IgD-negative memory B cell (primary cell): ENCODE measurements around the gene RRM1. TPM values are rescaled to one million over a fixed set of nuclear protein-coding genes. Genes with fewer than 3 reads are reported as not detected.
"Not testable (repeated sequence)": the region's sequence is repeated elsewhere in the genome, so short reads cannot be mapped to it uniquely, and the experiment has no call there.

Source experiments
- H3K27ac Mint-ChIP-seq, 3 donors: one replicate each; pipeline ENCODE4 v1.8.0; 2020 to 2022; ENCODE audit warnings: mild to moderate bottlenecking in 3 of 3, mixed read lengths in 3 of 3, moderate library complexity in 1 of 3
- H3K27me3 Mint-ChIP-seq: one replicate; pipeline ENCODE4 v1.8.0; 2021; ENCODE audit warnings: mixed read lengths
- H3K36me3 Mint-ChIP-seq: one replicate; pipeline ENCODE4 v1.8.0; 2020; ENCODE audit warnings: mild to moderate bottlenecking, mixed read lengths
- H3K4me1 Mint-ChIP-seq, 3 donors: one replicate each; pipeline ENCODE4 v1.8.0; 2020 to 2022; ENCODE audit warnings: mixed read lengths in 3 of 3, mild to moderate bottlenecking in 1 of 3
- H3K4me3 Mint-ChIP-seq, 4 donors: one replicate each; pipeline ENCODE4 v1.8.0; 2020 to 2022; ENCODE audit warnings: mild to moderate bottlenecking in 4 of 4, mixed read lengths in 4 of 4, moderate library complexity in 3 of 4
- H3K9me3 Mint-ChIP-seq, 3 donors: one replicate each; pipeline ENCODE4 v1.8.0; 2020 to 2021; ENCODE audit warnings: mixed read lengths in 3 of 3, mild to moderate bottlenecking in 1 of 3
- polyA plus RNA-seq: library from polyadenylated mRNA; unstranded; fragments of 300-500 nt; fragmentation: Illumina TruSeq; gene quantifications from one replicate; pipeline ENCODE4 v1.2.3, GENCODE V29; 2021

Gene RRM1
- polyA plus RNA-seq, 1 donor from 2014 or later = 16.6 TPM

- Mint-ChIP-seq H3K4me1 (peaks cover 29 to 39% (median 36%) of the 10 kb centered on the region in 3 donors), H3K4me3 (peak overlapping the region in 2 of 4 donors; percentile 33 to 57), H3K36me3 (peaks cover under 1% of the 10 kb centered on the region), H3K27ac (peak overlapping the region in 2 of 3 donors; percentile 76 to 89), H3K27me3 (peaks cover 1% of the 10 kb centered on the region), H3K9me3 (no peaks in the 10 kb centered on the region)
Measured at GRCh38 chr11:4092026-4092425, 2.6 kb upstream of the RRM1 start.

GRCh38 chr11:4093519-4094347 lies 866 bp upstream of the RRM1 start:
- no peaks in the 10 kb centered on the region for H3K9me3 Mint-ChIP-seq
- peaks cover 1% of the 10 kb centered on the region for H3K27me3 Mint-ChIP-seq
- peaks cover 33 to 38% (median 35%) of the 10 kb centered on the region in 3 donors for H3K4me1 Mint-ChIP-seq
- peak overlapping the region; percentile 95 to 100 (median 98) for H3K4me3 Mint-ChIP-seq
- peak overlapping the region; percentile 95 to 100 (median 98) for H3K27ac Mint-ChIP-seq
- no peaks in the 10 kb centered on the region for H3K36me3 Mint-ChIP-seq

- Mint-ChIP-seq H3K4me3 (peak overlapping the region; percentile 95 to 100 (median 98)), H3K9me3 (no peaks in the 10 kb centered on the region), H3K27ac (peak overlapping the region; percentile 95 to 100 (median 98)), H3K4me1 (peaks cover 31 to 36% (median 33%) of the 10 kb centered on the region in 3 donors), H3K36me3 (no peaks in the 10 kb centered on the region), H3K27me3 (peaks cover 1% of the 10 kb centered on the region)
Measured at GRCh38 chr11:4095509-4096230, 1.1 kb downstream of the RRM1 start.

- no peak overlapping the region for H3K27ac Mint-ChIP-seq
- H3K9me3 Mint-ChIP-seq = no peaks in the 10 kb centered on the region
- H3K27me3 Mint-ChIP-seq = peaks cover 1% of the 10 kb centered on the region
- H3K4me3 Mint-ChIP-seq = no peak overlapping the region
- H3K36me3 Mint-ChIP-seq = peaks cover 6% of the 10 kb centered on the region
- peaks cover 29 to 36% (median 32%) of the 10 kb centered on the region in 3 donors for H3K4me1 Mint-ChIP-seq
Measured at GRCh38 chr11:4098026-4098621, 3.5 kb downstream of the RRM1 start.

GRCh38 chr11:4102711-4103110 lies 8.1 kb downstream of the RRM1 start:
- Mint-ChIP-seq H3K36me3 (peaks cover 8% of the 10 kb centered on the region), H3K27me3 (no peaks in the 10 kb centered on the region), H3K4me1 (peaks cover 11 to 14% (median 12%) of the 10 kb centered on the region in 3 donors), H3K4me3 (no peak overlapping the region), H3K9me3 (no peaks in the 10 kb centered on the region), H3K27ac (no peak overlapping the region)

GRCh38 chr11:4103269-4103668 lies 8.7 kb downstream of the RRM1 start:
- Mint-ChIP-seq H3K4me1 (peaks cover 11 to 14% (median 12%) of the 10 kb centered on the region in 3 donors), H3K27me3 (no peaks in the 10 kb centered on the region), H3K27ac (no peak overlapping the region), H3K9me3 (no peaks in the 10 kb centered on the region), H3K4me3 (no peak overlapping the region), H3K36me3 (peaks cover 8% of the 10 kb centered on the region)

- H3K27ac Mint-ChIP-seq = no peak overlapping the region
- no peak overlapping the region for H3K4me3 Mint-ChIP-seq
- peaks cover 0 to 3% (median 1%) of the 10 kb centered on the region in 3 donors for H3K4me1 Mint-ChIP-seq
- H3K9me3 Mint-ChIP-seq = no peaks in the 10 kb centered on the region
- H3K36me3 Mint-ChIP-seq = peaks cover 8% of the 10 kb centered on the region
- no peaks in the 10 kb centered on the region for H3K27me3 Mint-ChIP-seq
Measured at GRCh38 chr11:4105916-4106315, 11.3 kb downstream of the RRM1 start.

- no peaks in the 10 kb centered on the region for H3K27me3 Mint-ChIP-seq
- no peak overlapping the region for H3K4me3 Mint-ChIP-seq
- no peaks in the 10 kb centered on the region for H3K9me3 Mint-ChIP-seq
- peaks cover 0 to 2% (median 0%) of the 10 kb centered on the region in 3 donors for H3K4me1 Mint-ChIP-seq
- no peak overlapping the region for H3K27ac Mint-ChIP-seq
- peaks cover 4% of the 10 kb centered on the region for H3K36me3 Mint-ChIP-seq
Measured at GRCh38 chr11:4111834-4112233, 17.2 kb downstream of the RRM1 start.

GRCh38 chr11:4115128-4115527 lies 20.5 kb downstream of the RRM1 start:
- H3K4me3 Mint-ChIP-seq = no peak overlapping the region
- H3K27ac Mint-ChIP-seq = no peak overlapping the region
- peaks cover 0 to 6% (median 0%) of the 10 kb centered on the region in 3 donors for H3K4me1 Mint-ChIP-seq
- H3K27me3 Mint-ChIP-seq = no peaks in the 10 kb centered on the region
- H3K36me3 Mint-ChIP-seq = peaks cover 15% of the 10 kb centered on the region
- no peaks in the 10 kb centered on the region for H3K9me3 Mint-ChIP-seq

GRCh38 chr11:4118107-4118506 lies 23.5 kb downstream of the RRM1 start:
- no peak overlapping the region for H3K27ac Mint-ChIP-seq
- H3K4me1 Mint-ChIP-seq = peaks cover 0 to 6% (median 0%) of the 10 kb centered on the region in 3 donors
- H3K4me3 Mint-ChIP-seq = no peak overlapping the region
- peaks cover 24% of the 10 kb centered on the region for H3K36me3 Mint-ChIP-seq
- no peaks in the 10 kb centered on the region for H3K27me3 Mint-ChIP-seq
- no peaks in the 10 kb centered on the region for H3K9me3 Mint-ChIP-seq

- Mint-ChIP-seq H3K4me3 (no peak overlapping the region), H3K4me1 (no peaks in the 10 kb centered on the region), H3K9me3 (peaks cover 0 to 2% (median 0%) of the 10 kb centered on the region in 3 donors), H3K27me3 (no peaks in the 10 kb centered on the region), H3K27ac (no peak overlapping the region), H3K36me3 (peaks cover 27% of the 10 kb centered on the region)
Measured at GRCh38 chr11:4123218-4123617, 28.6 kb downstream of the RRM1 start.

- Mint-ChIP-seq H3K27ac (no peak overlapping the region), H3K4me1 (no peaks in the 10 kb centered on the region), H3K4me3 (no peak overlapping the region), H3K36me3 (peaks cover 20% of the 10 kb centered on the region), H3K27me3 (no peaks in the 10 kb centered on the region), H3K9me3 (peaks cover 0 to 2% (median 0%) of the 10 kb centered on the region in 3 donors)
Measured at GRCh38 chr11:4125141-4125540, 30.5 kb downstream of the RRM1 start.

GRCh38 chr11:4127357-4127756 lies 32.8 kb downstream of the RRM1 start:
- H3K4me3 Mint-ChIP-seq = no peak overlapping the region
- H3K36me3 Mint-ChIP-seq = peaks cover 17% of the 10 kb centered on the region

GRCh38 chr11:4130219-4130618 lies 35.6 kb downstream of the RRM1 start:
- H3K27ac Mint-ChIP-seq, H3K9me3 Mint-ChIP-seq, H3K4me3 Mint-ChIP-seq, H3K27me3 Mint-ChIP-seq, H3K4me1 Mint-ChIP-seq: not testable (repeated sequence)
- peaks cover 16% of the 10 kb centered on the region for H3K36me3 Mint-ChIP-seq

More at GRCh38 chr11:4127357-4127756, 32.8 kb downstream of the RRM1 start:
- Mint-ChIP-seq H3K4me1 (no peaks in the 10 kb centered on the region), H3K27me3 (no peaks in the 10 kb centered on the region), H3K27ac (no peak overlapping the region), H3K9me3 (peaks cover 0 to 2% (median 0%) of the 10 kb centered on the region in 3 donors)

GRCh38 chr11:4134806-4135205 lies 40.2 kb downstream of the RRM1 start:
- Mint-ChIP-seq H3K4me1 (no peaks in the 10 kb centered on the region), H3K27me3 (no peaks in the 10 kb centered on the region), H3K36me3 (peaks cover 30% of the 10 kb centered on the region), H3K9me3 (peaks cover 1 to 10% (median 5%) of the 10 kb centered on the region in 3 donors), H3K27ac (no peak overlapping the region), H3K4me3 (no peak overlapping the region)
